ENCODE results near the gene CERK. TPM values are rescaled to one million over a fixed set of nuclear protein-coding genes. Genes with fewer than 3 reads are reported as not detected.

Gene CERK
- total and polyA plus RNA-seq, 2 of the 13 experiments (the other 11 are each of a cell fraction or from before 2014, with no cell fraction given): 40.3 to 41.9 TPM

DNA sequence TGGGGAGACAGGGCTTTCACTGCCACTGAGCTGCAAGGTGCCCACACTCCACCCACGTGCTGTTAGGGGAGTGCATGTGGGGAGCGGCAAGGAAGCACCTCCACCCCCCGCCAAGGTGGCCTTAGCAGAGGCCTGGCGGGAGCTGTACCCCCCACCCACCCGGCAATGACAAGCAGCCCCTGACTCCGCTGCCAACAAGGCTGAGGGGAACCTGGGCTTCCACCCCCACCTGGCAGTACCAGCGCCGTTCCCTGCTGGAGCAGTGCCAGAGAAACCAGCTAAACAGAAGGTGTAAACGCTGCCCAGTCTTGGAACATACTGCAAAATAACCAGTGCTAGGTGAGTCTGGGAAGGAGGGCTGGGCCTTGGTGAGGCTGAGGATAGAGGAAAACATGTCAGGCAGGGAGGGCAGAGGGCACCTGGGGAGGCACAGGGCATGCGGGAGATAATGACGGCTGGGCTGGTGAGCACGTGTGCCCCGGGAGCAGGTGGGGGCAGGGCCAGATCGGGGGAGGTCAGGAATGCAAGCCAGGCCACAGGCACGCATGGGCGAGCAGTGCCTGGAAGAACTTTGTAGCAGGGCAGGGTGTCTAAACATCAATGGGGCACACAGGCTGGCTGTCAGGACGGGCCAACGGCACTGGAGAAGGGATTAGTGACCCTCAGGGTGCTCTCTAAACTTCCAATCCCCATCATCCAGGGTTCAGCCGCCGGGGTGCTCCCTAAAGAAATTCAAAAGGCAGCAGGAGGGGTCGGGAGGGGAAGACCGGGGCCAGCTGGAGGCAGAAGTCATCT, 6.6 kb downstream of the CERK start (continued):
- peak; percentile 61; the same call in 1 of the 2 replicates for TF ChIP-seq ZNF766 (CRISPR knock-in tag; IDR thresholded peaks at IDR 0.05; ENCODE audit: borderline replicate concordance)
- peak; percentile 95 for TF ChIP-seq RARA (CRISPR knock-in tag; IDR thresholded peaks at IDR 0.05)
- peak; percentile 59 for TF ChIP-seq SKI (IDR thresholded peaks at IDR 0.05; ENCODE audit: partially characterized antibody)
- no peak for TF ChIP-seq ZNF615 (CRISPR knock-in tag; IDR thresholded peaks at IDR 0.05; ENCODE audit: borderline replicate concordance)
- peak; percentile 65 for TF ChIP-seq ZNF781 (CRISPR knock-in tag; IDR thresholded peaks at IDR 0.05; ENCODE audit: borderline replicate concordance, not compliant biosample characterization)
- no peak for TF ChIP-seq HCFC1 (IDR thresholded peaks at IDR 0.05; ENCODE audit: low read depth, low read length)
- TF ChIP-seq, protein P1, sequence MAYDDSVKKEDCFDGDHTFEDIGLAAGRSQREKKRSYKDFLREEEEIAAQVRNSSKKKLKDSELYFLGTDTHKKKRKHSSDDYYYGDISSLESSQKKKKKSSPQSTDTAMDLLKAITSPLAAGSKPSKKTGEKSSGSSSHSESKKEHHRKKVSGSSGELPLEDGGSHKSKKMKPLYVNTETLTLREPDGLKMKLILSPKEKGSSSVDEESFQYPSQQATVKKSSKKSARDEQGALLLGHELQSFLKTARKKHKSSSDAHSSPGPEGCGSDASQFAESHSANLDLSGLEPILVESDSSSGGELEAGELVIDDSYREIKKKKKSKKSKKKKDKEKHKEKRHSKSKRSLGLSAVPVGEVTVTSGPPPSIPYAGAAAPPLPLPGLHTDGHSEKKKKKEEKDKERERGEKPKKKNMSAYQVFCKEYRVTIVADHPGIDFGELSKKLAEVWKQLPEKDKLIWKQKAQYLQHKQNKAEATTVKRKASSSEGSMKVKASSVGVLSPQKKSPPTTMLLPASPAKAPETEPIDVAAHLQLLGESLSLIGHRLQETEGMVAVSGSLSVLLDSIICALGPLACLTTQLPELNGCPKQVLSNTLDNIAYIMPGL (CRISPR knock-in tag; IDR thresholded peaks at IDR 0.05; ENCODE audit: borderline replicate concordance in 1 of 2, low read depth in 1 of 2): peak; percentile 62 to 75; a peak in 1 of 4 replicates
- TF ChIP-seq HOXA3 (CRISPR knock-in tag; IDR thresholded peaks at IDR 0.05): peak; percentile 91
- TF ChIP-seq MBNL3 (CRISPR knock-in tag; conservative IDR thresholded peaks at IDR 0.05): no peak
- peak; percentile 76; the same call in 1 of the 2 replicates for TF ChIP-seq BRD4 (CRISPR knock-in tag; IDR thresholded peaks at IDR 0.05)
- peak; percentile 86; the same call in 1 of the 2 replicates for TF ChIP-seq ZNF264 (CRISPR knock-in tag; IDR thresholded peaks at IDR 0.05)
- peak; percentile 93; the same call in 1 of the 2 replicates for TF ChIP-seq MXD4 (CRISPR knock-in tag; IDR thresholded peaks at IDR 0.05)
- TF ChIP-seq, protein P2, sequence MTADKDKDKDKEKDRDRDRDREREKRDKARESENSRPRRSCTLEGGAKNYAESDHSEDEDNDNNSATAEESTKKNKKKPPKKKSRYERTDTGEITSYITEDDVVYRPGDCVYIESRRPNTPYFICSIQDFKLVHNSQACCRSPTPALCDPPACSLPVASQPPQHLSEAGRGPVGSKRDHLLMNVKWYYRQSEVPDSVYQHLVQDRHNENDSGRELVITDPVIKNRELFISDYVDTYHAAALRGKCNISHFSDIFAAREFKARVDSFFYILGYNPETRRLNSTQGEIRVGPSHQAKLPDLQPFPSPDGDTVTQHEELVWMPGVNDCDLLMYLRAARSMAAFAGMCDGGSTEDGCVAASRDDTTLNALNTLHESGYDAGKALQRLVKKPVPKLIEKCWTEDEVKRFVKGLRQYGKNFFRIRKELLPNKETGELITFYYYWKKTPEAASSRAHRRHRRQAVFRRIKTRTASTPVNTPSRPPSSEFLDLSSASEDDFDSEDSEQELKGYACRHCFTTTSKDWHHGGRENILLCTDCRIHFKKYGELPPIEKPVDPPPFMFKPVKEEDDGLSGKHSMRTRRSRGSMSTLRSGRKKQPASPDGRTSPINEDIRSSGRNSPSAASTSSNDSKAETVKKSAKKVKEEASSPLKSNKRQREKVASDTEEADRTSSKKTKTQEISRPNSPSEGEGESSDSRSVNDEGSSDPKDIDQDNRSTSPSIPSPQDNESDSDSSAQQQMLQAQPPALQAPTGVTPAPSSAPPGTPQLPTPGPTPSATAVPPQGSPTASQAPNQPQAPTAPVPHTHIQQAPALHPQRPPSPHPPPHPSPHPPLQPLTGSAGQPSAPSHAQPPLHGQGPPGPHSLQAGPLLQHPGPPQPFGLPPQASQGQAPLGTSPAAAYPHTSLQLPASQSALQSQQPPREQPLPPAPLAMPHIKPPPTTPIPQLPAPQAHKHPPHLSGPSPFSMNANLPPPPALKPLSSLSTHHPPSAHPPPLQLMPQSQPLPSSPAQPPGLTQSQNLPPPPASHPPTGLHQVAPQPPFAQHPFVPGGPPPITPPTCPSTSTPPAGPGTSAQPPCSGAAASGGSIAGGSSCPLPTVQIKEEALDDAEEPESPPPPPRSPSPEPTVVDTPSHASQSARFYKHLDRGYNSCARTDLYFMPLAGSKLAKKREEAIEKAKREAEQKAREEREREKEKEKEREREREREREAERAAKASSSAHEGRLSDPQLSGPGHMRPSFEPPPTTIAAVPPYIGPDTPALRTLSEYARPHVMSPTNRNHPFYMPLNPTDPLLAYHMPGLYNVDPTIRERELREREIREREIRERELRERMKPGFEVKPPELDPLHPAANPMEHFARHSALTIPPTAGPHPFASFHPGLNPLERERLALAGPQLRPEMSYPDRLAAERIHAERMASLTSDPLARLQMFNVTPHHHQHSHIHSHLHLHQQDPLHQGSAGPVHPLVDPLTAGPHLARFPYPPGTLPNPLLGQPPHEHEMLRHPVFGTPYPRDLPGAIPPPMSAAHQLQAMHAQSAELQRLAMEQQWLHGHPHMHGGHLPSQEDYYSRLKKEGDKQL (CRISPR knock-in tag; IDR thresholded peaks at IDR 0.05; ENCODE audit: low read depth): peak; percentile 65; the same call in 1 of the 2 replicates
- TF ChIP-seq, protein P3, sequence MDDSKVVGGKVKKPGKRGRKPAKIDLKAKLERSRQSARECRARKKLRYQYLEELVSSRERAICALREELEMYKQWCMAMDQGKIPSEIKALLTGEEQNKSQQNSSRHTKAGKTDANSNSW (CRISPR knock-in tag; IDR thresholded peaks at IDR 0.05; ENCODE audit: borderline replicate concordance): no peak
- TF ChIP-seq, protein P4, sequence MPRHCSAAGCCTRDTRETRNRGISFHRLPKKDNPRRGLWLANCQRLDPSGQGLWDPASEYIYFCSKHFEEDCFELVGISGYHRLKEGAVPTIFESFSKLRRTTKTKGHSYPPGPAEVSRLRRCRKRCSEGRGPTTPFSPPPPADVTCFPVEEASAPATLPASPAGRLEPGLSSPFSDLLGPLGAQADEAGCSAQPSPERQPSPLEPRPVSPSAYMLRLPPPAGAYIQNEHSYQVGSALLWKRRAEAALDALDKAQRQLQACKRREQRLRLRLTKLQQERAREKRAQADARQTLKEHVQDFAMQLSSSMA (CRISPR knock-in tag; IDR thresholded peaks at IDR 0.05): peak; percentile 61; the same call in 1 of the 2 replicates
- TF ChIP-seq ZNF343 (CRISPR knock-in tag; IDR thresholded peaks at IDR 0.05): peak; percentile 52; the same call in 1 of the 2 replicates
- TF ChIP-seq SRF (IDR thresholded peaks at IDR 0.05; ENCODE audit: low read depth, low read length): no peak
- no peak for TF ChIP-seq SOX6 (IDR thresholded peaks at IDR 0.05)
- TF ChIP-seq SOX6 (CRISPR knock-in tag; IDR thresholded peaks at IDR 0.05): peak; percentile 93
- TF ChIP-seq IRF2 (CRISPR knock-in tag; IDR thresholded peaks at IDR 0.05): peak; percentile 72; the same call in 1 of the 2 replicates
- TF ChIP-seq MEIS1 (CRISPR knock-in tag; IDR thresholded peaks at IDR 0.05; ENCODE audit: borderline replicate concordance): peak; percentile 87; the same call in 1 of the 2 replicates
- no peak for TF ChIP-seq ZNF20 (CRISPR knock-in tag; IDR thresholded peaks at IDR 0.05)

Measured in HepG2 (cell line).